GM23338 (cell line): ENCODE results near the gene ASB5. TPM values are rescaled to one million over a fixed set of nuclear protein-coding genes. Genes with fewer than 3 reads are reported as not detected.
A peak's percentile ranks its signal among the peaks of the same experiment; 100 is the strongest.

Source experiments
- ATAC-seq: fragments of 200-7000 bp; cut with Tn5 transposase; 3 replicates; pipeline ENCODE4 v1.9.1; 2020
- DNase-seq: peaks from one replicate; pipeline ENCODE4 v3.0.0-alpha.2; 2015; ENCODE audit warnings: low spot score
- H2AFZ ChIP-seq: fragments of 200-600 bp; sonication (generic); 2 replicates; pipeline ENCODE4 v1.8.0; 2016; ENCODE audit warnings: antibody characterized with exemption, mild to moderate bottlenecking, moderate library complexity
- H3F3A ChIP-seq: fragments of 200-600 bp; sonication (generic); replicated peaks from 2 replicates; pipeline ENCODE4 v1.8.0; 2017; ENCODE audit warnings: antibody characterized with exemption, mixed run types, low read depth
- H3K27ac ChIP-seq: fragments of 200-600 bp; sonication (generic); 2 replicates; pipeline ENCODE4 v1.6.1; 2016; ENCODE audit warnings: low read depth
- H3K27me3 ChIP-seq: fragments of 200-600 bp; sonication (generic); 2 replicates; pipeline ENCODE4 v1.8.0; 2016; ENCODE audit warnings: mild to moderate bottlenecking, mixed run types, moderate library complexity; ENCODE audit not compliant: insufficient read depth
- H3K36me3 ChIP-seq: fragments of 200-600 bp; sonication (generic); 2 replicates; pipeline ENCODE4 v1.8.0; 2016; ENCODE audit warnings: mild to moderate bottlenecking; ENCODE audit not compliant: insufficient read depth
- H3K4me1 ChIP-seq: fragments of 200-600 bp; sonication (generic); 2 replicates; pipeline ENCODE4 v1.8.0; 2016; ENCODE audit warnings: mild to moderate bottlenecking, moderate library complexity; ENCODE audit not compliant: insufficient read depth
- H3K4me2 ChIP-seq: fragments of 200-600 bp; sonication (generic); 2 replicates; pipeline ENCODE4 v1.7.1; 2017; ENCODE audit warnings: mixed run types
- H3K4me3 ChIP-seq: fragments of 200-600 bp; sonication (generic); 2 replicates; pipeline ENCODE4 v1.6.1; 2016; ENCODE audit warnings: mixed run types
- H3K79me2 ChIP-seq: fragments of 200-600 bp; sonication (generic); replicated peaks from 2 replicates; pipeline ENCODE4 v1.8.0; 2017; ENCODE audit warnings: mild to moderate bottlenecking; ENCODE audit not compliant: insufficient read depth
- H3K9me2 ChIP-seq: fragments of 200-600 bp; sonication (generic); 2 replicates; pipeline ENCODE4 v1.8.0; 2017; ENCODE audit not compliant: insufficient read depth
- H4K20me1 ChIP-seq: fragments of 200-600 bp; sonication (generic); replicated peaks from 2 replicates; pipeline ENCODE4 v1.8.0; 2017; ENCODE audit warnings: mild to moderate bottlenecking; ENCODE audit not compliant: insufficient read depth
- H3K27ac Mint-ChIP-seq: 2 replicates; pipeline ENCODE4 v1.8.0; 2020; ENCODE audit warnings: inconsistent platforms, mild to moderate bottlenecking, moderate library complexity, mixed read lengths
- H3K27me3 Mint-ChIP-seq: 3 replicates; pipeline ENCODE4 v1.8.0; 2022; ENCODE audit warnings: low read depth, mild to moderate bottlenecking, moderate library complexity, mixed read lengths, inconsistent platforms; ENCODE audit not compliant: insufficient read depth, poor library complexity
- H3K36me3 Mint-ChIP-seq: 3 replicates; pipeline ENCODE4 v1.8.0; 2021; ENCODE audit warnings: low read depth, mild to moderate bottlenecking, inconsistent platforms, moderate library complexity, mixed read lengths
- H3K4me1 Mint-ChIP-seq: 3 replicates; pipeline ENCODE4 v1.8.0; 2020; ENCODE audit warnings: mild to moderate bottlenecking, inconsistent platforms, mixed read lengths
- H3K4me3 Mint-ChIP-seq: 3 replicates; pipeline ENCODE4 v1.8.0; 2021; ENCODE audit warnings: moderate library complexity, mild to moderate bottlenecking, inconsistent platforms, mixed read lengths
- H3K9me3 Mint-ChIP-seq: 3 replicates; pipeline ENCODE4 v1.8.0; 2020; ENCODE audit warnings: moderate library complexity, mild to moderate bottlenecking, inconsistent platforms, mixed read lengths
- EZH2 ChIP-seq: fragments of 200-600 bp; sonication (generic); IDR thresholded peaks from one replicate; pipeline ENCODE4 v1.8.0; 2017; ENCODE audit warnings: antibody characterized with exemption, mild to moderate bottlenecking, low read depth; ENCODE audit not compliant: unreplicated experiment
- EZH2phosphoT487 ChIP-seq: fragments of 200-600 bp; sonication (generic); IDR thresholded peaks from one replicate; pipeline ENCODE4 v1.8.1; 2018; ENCODE audit warnings: antibody characterized with exemption; ENCODE audit not compliant: unreplicated experiment
- NANOG ChIP-seq: IDR thresholded peaks from 2 replicates; pipeline ENCODE4 v1.6.1; 2016; ENCODE audit warnings: antibody characterized with exemption, borderline replicate concordance
- POLR2AphosphoS5 ChIP-seq: IDR thresholded peaks from 2 replicates; pipeline ENCODE4 v1.6.1; 2016; ENCODE audit warnings: antibody characterized with exemption, low read depth
- ZNF114 ChIP-seq: fragments of 250-450 bp; sonication (Bioruptor Pico); IDR thresholded peaks from 2 replicates; pipeline ENCODE4 v1.5.0; 2020; ENCODE audit warnings: mild to moderate bottlenecking, moderate library complexity
- ZNF331 ChIP-seq: fragments of 250-450 bp; sonication (Bioruptor Pico); IDR thresholded peaks from 2 replicates; pipeline ENCODE4 v1.5.0; 2020; ENCODE audit warnings: low read depth, mild to moderate bottlenecking, moderate library complexity
- polyA plus RNA-seq: library from polyadenylated mRNA; unstranded; fragments of >200 nt; fragmentation: Nextera tagmentation; extraction: Ambion mirVana; gene quantifications from 2 replicates; pipeline ENCODE4 v1.2.1, GENCODE V29; 2016
- total RNA-seq: library from RNA; depleted of rRNA; stranded (reverse); fragments of >200 nt; shearing (Covaris generic); gene quantifications from 2 replicates; pipeline ENCODE4 v1.2.3, GENCODE V29; 2014
- TF ChIP-seq, protein P1 (sequence below): fragments of 250-450 bp; sonication (Bioruptor Pico); IDR thresholded peaks from 2 replicates; pipeline ENCODE4 v1.5.0; 2020; ENCODE audit warnings: mild to moderate bottlenecking, moderate library complexity
- TF ChIP-seq, protein P2 (sequence below): IDR thresholded peaks from 2 replicates; pipeline ENCODE4 v1.6.1; 2016; ENCODE audit warnings: antibody characterized with exemption
- TF ChIP-seq, protein P3 (sequence below), 2 experiments: fragments of 200-600 bp in 1 of 2; sonication (generic) in 1 of 2; conservative IDR thresholded peaks; 2 replicates each; pipeline versions ENCODE4 v1.5.1 to v1.6.1; 2016 to 2017; ENCODE audit warnings: antibody characterized with exemption in 2 of 2, low read depth in 2 of 2, mild to moderate bottlenecking in 2 of 2, moderate library complexity in 1 of 2

ASB5 gene
- total and polyA plus RNA-seq, 2 experiments from 2014 or later = not detected

DNA sequence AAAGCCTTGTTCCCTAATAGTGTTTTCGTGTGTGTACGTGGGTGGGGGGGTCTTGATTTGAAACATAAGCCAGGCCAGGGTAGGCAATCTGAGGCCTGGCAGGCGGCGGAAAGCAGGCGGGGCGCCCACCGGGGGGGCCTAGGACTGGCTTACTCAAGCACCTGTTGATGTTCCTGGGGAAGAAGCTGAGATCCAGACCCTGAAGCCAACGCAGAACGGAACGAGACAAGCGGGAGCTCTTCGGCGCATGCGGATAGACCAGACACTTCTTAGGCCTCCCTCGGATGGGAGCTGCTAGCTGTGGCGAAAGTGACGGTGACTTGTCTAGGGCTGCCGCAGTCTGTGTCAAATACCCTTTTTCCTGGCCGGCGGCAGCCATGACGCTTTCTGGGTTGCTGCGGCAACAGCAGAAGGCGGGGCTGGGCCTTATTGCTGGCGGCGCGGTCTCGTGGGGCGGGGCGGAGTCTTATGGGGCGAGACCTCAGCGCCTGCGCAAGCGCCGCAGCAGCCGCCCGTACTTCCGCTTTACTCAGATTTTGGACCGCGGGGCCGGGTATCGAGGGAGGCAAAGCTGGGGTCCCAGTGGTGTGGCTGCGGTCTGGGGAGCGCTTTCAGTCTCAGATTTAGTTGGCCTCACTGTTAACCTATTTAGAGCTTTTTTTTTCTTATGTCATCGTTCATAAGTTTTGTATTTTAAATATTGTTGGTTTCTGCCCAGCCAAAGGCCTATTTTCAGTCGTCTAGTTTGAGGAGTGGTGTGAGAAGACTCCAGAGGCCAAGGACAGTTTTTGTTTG, 73.6 kb downstream of the ASB5 start, which contains the start of gene SPATA4 (continued):
- TF ChIP-seq, protein P1, sequence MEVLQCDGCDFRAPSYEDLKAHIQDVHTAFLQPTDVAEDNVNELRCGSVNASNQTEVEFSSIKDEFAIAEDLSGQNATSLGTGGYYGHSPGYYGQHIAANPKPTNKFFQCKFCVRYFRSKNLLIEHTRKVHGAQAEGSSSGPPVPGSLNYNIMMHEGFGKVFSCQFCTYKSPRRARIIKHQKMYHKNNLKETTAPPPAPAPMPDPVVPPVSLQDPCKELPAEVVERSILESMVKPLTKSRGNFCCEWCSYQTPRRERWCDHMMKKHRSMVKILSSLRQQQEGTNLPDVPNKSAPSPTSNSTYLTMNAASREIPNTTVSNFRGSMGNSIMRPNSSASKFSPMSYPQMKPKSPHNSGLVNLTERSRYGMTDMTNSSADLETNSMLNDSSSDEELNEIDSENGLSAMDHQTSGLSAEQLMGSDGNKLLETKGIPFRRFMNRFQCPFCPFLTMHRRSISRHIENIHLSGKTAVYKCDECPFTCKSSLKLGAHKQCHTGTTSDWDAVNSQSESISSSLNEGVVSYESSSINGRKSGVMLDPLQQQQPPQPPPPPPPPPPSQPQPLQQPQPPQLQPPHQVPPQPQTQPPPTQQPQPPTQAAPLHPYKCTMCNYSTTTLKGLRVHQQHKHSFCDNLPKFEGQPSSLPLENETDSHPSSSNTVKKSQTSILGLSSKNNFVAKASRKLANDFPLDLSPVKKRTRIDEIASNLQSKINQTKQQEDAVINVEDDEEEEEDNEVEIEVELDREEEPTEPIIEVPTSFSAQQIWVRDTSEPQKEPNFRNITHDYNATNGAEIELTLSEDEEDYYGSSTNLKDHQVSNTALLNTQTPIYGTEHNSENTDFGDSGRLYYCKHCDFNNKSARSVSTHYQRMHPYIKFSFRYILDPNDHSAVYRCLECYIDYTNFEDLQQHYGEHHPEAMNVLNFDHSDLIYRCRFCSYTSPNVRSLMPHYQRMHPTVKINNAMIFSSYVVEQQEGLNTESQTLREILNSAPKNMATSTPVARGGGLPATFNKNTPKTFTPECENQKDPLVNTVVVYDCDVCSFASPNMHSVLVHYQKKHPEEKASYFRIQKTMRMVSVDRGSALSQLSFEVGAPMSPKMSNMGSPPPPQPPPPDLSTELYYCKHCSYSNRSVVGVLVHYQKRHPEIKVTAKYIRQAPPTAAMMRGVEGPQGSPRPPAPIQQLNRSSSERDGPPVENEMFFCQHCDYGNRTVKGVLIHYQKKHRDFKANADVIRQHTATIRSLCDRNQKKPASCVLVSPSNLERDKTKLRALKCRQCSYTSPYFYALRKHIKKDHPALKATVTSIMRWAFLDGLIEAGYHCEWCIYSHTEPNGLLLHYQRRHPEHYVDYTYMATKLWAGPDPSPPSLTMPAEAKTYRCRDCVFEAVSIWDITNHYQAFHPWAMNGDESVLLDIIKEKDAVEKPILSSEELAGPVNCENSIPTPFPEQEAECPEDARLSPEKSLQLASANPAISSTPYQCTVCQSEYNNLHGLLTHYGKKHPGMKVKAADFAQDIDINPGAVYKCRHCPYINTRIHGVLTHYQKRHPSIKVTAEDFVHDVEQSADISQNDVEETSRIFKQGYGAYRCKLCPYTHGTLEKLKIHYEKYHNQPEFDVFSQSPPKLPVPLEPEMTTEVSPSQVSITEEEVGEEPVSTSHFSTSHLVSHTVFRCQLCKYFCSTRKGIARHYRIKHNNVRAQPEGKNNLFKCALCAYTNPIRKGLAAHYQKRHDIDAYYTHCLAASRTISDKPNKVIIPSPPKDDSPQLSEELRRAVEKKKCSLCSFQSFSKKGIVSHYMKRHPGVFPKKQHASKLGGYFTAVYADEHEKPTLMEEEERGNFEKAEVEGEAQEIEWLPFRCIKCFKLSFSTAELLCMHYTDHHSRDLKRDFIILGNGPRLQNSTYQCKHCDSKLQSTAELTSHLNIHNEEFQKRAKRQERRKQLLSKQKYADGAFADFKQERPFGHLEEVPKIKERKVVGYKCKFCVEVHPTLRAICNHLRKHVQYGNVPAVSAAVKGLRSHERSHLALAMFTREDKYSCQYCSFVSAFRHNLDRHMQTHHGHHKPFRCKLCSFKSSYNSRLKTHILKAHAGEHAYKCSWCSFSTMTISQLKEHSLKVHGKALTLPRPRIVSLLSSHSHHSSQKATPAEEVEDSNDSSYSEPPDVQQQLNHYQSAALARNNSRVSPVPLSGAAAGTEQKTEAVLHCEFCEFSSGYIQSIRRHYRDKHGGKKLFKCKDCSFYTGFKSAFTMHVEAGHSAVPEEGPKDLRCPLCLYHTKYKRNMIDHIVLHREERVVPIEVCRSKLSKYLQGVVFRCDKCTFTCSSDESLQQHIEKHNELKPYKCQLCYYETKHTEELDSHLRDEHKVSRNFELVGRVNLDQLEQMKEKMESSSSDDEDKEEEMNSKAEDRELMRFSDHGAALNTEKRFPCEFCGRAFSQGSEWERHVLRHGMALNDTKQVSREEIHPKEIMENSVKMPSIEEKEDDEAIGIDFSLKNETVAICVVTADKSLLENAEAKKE (CRISPR knock-in tag) = no peak
- no peak for TF ChIP-seq ZNF114 (CRISPR knock-in tag)
- TF ChIP-seq, protein P2, sequence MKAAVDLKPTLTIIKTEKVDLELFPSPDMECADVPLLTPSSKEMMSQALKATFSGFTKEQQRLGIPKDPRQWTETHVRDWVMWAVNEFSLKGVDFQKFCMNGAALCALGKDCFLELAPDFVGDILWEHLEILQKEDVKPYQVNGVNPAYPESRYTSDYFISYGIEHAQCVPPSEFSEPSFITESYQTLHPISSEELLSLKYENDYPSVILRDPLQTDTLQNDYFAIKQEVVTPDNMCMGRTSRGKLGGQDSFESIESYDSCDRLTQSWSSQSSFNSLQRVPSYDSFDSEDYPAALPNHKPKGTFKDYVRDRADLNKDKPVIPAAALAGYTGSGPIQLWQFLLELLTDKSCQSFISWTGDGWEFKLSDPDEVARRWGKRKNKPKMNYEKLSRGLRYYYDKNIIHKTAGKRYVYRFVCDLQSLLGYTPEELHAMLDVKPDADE = 0 out of 2 replicates have a peak, but pooled peaks have one; percentile 50

DNA sequence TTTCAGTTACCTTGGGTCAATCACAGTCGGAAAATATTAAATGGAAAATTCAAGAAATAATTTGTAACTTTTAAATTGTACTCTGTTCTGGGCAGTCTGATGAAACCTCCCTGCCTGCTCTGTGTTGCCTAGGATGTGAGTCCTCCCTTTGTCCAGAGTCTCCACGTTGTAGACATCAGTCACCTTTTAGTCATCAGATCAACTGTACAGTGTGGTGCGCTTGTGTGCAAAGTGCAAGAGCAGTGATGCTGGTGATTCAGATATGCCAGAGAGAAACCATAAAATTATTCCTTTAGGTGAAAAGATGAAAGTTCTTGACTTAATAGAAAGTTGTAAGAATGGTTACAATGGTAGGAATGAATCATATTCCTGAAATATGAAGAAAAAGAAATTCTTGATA, 75.1 kb downstream of the ASB5 start:
- Mint-ChIP-seq H3K4me1 (peaks cover 37% of the 10 kb centered on the region), H3K36me3 (no peaks in the 10 kb centered on the region), H3K9me3 (no peaks in the 10 kb centered on the region), H3K27me3 (peaks cover 2% of the 10 kb centered on the region), H3K4me3 (no peak overlapping the region), H3K27ac (no peak overlapping the region)
- Histone ChIP-seq H3K4me2 (no peak overlapping the region), H3K36me3 (no peaks in the 10 kb centered on the region), H3K27ac (no peak overlapping the region), H3K4me3 (no peak overlapping the region), H2AFZ (no peak overlapping the region), H4K20me1 (no peaks in the 10 kb centered on the region), H3F3A (peaks cover 5% of the 10 kb centered on the region; the same call in 1 of the 2 replicates), H3K4me1 (peaks cover 4% of the 10 kb centered on the region), H3K79me2 (no peaks in the 10 kb centered on the region), H3K27me3 (no peaks in the 10 kb centered on the region), H3K9me2 (0 out of 2 replicates have a peak, but pooled peaks cover 2% of the 10 kb centered on the region)
- ATAC-seq (no peak), DNase-seq (no peak)
- TF ChIP-seq EZH2phosphoT487 = no peak
- no peak for TF ChIP-seq NANOG
- TF ChIP-seq EZH2 = no peak
- TF ChIP-seq POLR2AphosphoS5 = no peak
- TF ChIP-seq, protein P3, sequence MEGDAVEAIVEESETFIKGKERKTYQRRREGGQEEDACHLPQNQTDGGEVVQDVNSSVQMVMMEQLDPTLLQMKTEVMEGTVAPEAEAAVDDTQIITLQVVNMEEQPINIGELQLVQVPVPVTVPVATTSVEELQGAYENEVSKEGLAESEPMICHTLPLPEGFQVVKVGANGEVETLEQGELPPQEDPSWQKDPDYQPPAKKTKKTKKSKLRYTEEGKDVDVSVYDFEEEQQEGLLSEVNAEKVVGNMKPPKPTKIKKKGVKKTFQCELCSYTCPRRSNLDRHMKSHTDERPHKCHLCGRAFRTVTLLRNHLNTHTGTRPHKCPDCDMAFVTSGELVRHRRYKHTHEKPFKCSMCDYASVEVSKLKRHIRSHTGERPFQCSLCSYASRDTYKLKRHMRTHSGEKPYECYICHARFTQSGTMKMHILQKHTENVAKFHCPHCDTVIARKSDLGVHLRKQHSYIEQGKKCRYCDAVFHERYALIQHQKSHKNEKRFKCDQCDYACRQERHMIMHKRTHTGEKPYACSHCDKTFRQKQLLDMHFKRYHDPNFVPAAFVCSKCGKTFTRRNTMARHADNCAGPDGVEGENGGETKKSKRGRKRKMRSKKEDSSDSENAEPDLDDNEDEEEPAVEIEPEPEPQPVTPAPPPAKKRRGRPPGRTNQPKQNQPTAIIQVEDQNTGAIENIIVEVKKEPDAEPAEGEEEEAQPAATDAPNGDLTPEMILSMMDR (conservative IDR thresholded peaks at IDR 0.05; ENCODE audit: low read depth in 2 of 2) = no peak
- no peak for TF ChIP-seq ZNF331
- TF ChIP-seq, protein P2 = no peak
- TF ChIP-seq ZNF114 (CRISPR knock-in tag) = no peak
